GM18507 (cell line): ENCODE data around the gene KRTAP4-4.
"Not testable (repeated sequence)": the region's sequence is repeated elsewhere in the genome, so short reads cannot be mapped to it uniquely, and the experiment has no call there.

ENCODE experiments used
- DNase-seq: peaks from one replicate; pipeline ENCODE4 v3.0.0; 2011; ENCODE audit warnings: low read depth; ENCODE audit not compliant: insufficient read length; ENCODE audit errors: extremely low spot score
- FAIRE-seq: peaks from 2 replicates; lab custom pipeline; 2011; peaks lifted over from hg19 to GRCh38; lab: Jason Lieb, UNC

The KRTAP4-4 gene

DNA sequence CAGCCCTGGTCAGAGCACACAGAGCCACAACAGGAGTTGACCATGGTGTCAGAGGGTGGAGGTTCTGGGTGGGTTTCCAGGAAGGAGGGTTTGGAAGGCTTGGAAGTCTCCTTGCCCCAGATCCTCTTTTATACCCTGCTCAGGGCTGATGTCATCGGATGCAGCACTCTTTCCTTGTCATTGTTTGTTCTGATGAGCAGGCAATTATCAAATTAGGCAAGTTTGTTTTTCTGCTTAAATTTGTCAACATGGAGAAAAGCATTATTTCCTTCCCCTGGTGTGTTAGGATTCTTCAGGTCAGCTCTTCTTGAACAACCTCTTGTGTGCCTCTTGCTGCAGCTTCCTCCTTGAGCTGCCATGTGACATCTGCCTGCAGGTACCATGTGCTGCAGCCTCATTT lies at the start of gene KRTAP4-4:
Gene KRTAP4-4, minus strand, starts transcription at position 101 of the 400 bp plus-strand sequence. Its CDS starts 57 bp downstream, at position 44.
- no peak for FAIRE-seq

DNA sequence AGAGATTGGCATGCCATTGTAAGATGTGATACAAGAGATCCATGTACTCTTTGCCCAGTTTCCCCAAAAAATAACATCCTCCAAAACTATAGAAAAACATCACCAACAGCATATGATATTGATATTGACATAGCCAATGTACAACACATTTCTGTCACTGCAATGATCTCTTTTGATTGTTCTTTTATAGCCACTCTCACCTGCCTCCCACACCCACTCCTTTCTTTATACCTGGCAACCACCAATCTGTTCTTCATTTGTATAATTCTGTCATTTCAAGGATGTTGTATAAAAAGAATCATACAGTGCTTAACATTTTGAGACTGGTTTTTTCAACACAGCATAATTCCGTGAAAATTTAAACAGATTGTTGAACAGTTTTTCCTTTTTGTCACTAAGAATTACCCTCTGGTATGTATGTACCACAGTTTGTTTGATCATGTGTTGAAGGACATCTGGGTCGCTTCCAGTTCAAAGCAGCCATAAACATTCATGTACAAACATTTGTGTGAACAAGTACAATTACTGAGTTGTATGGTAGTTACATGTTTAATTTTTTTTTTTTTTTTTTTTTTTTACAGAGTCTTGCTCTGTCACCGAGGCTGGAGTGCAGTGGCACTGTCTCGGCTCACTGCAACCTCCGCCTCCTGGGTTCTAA lies 39.0 kb upstream of the KRTAP4-4 start:
- FAIRE-seq: no peak

More for the DNA sequence above, at the start of gene KRTAP4-4:
- DNase-seq: no peak

DNA sequence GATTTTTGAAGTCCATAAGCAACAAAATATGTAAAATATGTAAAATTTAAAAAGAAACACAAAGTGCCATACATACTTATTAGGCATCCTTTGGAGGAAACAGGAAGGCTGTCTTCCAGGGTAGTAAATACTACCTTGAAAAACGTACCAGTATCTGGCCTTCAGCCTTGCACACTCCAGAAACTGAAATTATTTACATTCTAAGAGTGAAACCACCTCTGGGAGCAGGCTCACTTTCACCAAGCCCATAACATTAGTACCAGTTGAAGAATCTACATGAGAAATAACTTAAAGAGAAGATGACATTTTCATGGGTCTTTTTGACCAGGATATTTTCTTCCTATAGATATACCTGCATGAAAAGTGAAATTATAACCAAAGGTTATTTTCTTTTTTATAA lies 35.5 kb upstream of the KRTAP4-4 start:
- peak; percentile 44 for FAIRE-seq

More for the DNA sequence above, 39.0 kb upstream of the KRTAP4-4 start:
- no peak for DNase-seq

DNA sequence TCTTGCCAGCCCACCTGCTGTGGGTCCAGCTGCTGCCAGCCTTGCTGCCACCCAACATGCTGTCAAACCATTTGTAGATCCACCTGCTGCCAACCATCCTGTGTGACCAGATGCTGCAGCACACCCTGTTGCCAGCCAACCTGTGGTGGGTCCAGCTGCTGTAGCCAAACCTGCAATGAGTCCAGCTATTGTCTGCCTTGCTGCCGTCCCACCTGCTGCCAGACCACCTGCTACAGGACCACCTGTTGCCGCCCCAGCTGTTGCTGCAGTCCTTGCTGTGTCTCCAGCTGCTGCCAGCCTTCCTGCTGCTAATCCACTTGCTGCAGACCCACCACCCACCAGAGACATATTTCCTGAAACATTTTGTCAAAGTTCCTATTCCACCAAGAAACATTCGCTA lies 29.8 kb upstream of the KRTAP4-4 start:
- FAIRE-seq (no peak), DNase-seq (no peak)

More for the DNA sequence above, 35.5 kb upstream of the KRTAP4-4 start:
- DNase-seq: no peak

DNA sequence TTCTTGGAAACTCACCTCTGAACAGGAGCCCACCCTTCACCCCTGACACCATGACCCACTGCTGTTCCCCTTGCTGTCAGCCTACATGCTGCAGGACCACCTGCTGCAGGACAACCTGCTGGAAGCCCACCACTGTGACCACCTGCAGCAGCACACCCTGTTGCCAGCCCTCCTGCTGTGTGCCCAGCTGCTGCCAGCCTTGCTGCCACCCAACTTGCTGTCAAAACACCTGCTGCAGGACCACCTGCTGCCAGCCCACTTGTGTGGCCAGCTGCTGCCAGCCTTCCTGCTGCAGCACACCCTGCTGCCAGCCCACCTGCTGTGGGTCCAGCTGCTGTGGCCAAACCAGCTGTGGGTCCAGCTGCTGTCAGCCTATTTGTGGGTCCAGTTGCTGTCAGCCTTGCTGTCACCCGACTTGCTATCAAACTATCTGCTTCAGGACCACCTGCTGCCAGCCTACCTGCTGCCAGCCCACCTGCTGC lies 29.3 kb upstream of the KRTAP4-4 start, which contains the start of gene KRTAP9-1:
Gene KRTAP9-1, plus strand, starts transcription at position 51 of the 482 bp plus-strand sequence. Its CDS starts 0 bp downstream, at position 51.
- DNase-seq, FAIRE-seq: not testable (repeated sequence)

DNA sequence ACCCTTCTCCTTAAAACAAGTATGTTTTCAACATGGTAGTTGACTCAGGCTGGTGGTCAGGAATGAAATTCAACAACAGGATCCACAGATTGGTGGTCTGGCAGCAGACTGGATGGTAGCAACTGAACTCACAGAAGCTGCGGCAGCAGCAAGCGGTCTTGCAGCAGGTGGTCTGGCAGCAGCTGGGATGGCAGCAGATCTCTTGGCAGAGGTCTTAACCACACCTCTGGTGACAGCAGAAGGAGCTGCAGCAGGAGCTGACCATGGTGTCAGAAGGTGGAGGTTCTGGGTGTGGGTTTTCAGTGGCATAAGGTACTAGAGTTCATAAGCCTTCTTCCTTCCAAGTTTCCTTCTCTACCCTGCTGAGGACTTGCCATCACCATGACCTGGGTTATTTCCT lies 26.3 kb upstream of the KRTAP4-4 start:
- DNase-seq (no peak), FAIRE-seq (no peak)

DNA sequence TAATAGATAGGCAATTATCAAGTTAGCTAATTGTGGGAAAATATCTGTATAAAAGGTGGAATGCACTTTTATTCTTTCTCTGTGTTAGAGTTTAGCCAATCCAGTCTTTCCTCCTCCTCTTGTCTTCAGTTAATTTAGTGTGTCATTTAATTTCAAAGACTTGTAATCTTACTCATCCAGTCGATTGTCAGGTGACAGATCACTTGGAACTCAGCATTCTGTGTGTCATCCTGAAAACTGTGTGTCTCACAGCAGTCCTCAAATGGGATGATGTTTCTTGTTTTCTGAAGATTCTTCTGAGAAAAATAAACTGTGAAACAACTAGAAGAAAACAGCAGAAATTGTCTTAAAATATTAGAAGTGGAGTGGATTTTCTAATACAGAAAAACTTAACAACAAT lies 24.5 kb upstream of the KRTAP4-4 start:
- DNase-seq: no peak
- FAIRE-seq: no peak

DNA sequence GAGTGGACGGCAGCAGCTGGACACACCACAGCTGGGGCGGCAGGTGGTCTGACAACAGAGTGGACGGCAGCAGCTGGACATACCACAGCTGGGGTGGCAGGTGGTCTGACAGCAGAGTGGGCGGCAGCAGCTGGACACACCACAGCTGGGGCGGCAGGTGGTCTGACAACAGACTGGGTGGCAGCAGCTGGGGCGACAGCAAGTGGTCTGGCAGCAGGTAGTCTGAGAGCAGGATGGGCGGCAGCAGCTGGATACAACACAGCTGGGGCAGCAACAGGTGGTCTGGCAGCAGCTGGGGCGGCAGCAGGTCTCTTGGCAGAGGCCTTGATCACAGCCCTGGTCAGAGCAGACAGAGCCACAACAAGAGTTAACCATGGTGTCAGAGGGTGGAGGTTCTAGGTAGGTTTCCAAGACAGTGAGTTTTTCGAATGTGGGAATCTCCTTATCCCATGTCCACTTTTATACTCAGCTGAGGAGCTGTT lies 24.0 kb upstream of the KRTAP4-4 start, which contains the start of gene KRTAP4-1:
Gene KRTAP4-1, minus strand, starts transcription at position 432 of the 482 bp plus-strand sequence. Its CDS starts 57 bp downstream, at position 375.
- DNase-seq (no peak), FAIRE-seq (no peak)

DNA sequence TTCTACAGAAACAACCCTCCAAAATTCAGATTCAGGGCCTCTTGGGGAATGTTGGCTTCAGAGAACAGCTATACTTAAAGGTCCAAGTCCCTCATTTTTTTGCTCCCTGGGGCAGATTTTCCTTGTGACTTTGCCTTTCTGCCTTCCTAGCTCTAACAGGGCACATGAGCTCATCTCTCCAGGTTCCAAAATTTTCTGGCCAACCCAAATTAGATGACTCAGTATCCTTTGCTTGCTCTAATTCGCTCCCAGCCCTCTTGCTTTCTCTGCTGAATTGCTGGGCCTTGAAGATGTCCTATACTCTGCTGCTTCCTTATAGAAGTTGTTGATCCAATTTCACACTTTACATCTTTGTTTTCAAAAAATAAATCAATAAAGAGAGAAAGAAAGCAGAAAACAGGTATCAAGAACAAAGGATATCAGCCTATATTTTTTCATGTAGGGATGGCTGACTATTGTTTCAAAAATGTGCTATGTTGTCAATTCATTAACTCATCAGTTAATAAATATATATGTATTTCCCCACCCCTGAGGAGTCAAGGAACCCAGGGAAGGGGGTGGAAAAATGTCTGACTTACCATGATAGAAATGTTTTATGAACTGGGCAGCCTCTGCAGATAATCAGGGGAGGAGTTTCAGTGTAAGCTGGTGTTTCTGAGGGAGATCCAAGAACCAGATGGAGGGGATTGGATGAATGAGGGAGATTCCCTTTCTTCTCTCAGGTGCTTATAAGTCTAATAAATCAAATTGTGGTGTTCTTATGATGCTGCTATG lies 18.5 kb upstream of the KRTAP4-4 start:
- DNase-seq (no peak), FAIRE-seq (no peak)

DNA sequence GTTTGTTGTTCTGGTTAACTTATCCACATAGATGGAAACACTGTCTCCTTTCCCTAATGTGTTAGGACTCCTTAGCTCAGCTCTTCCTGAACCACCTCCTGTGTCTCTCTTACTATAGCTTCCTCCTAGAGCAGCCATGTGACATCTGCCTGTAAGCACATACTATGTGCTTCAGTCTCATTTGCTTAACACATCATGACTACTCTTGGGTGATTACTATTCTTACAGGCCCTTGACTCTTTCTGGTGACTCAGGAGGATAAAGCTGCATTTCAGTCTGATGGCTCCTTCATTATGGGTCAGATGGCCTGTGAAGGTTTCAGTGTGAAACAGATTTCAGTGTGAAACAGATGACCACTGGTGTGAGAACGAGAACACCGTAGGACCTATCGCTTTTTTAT lies 17.8 kb upstream of the KRTAP4-4 start:
- DNase-seq (no peak), FAIRE-seq (no peak)

DNA sequence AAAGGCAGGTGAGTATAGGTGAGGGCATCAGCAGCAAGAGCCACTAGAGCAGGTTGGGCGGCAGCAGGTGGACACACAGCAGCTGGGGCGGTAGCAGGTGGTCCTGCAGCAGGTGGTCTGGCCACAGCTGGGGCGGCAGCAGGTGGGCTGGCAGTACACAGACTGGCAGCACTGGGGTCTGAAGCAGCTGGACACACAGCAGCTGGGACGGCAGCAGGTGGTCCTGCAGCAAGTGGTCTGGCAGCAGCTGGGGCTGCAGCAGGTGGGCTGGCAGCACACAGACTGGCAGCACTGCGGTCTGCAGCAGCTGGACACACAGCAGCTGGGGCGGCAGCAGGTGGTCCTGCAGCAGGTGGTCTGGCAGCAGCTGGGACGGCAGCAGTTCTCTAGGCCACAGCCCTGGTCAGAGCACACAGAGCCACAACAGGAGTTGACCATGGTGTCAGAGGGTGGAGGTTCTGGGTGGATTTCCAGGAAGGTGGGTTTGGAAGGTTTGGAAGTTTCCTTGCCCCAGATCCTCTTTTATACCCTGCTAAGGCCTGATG lies 17.3 kb upstream of the KRTAP4-4 start, which contains the start of gene KRTAP4-2:
Gene KRTAP4-2, minus strand, starts transcription at position 495 of the 545 bp plus-strand sequence. Its CDS starts 57 bp downstream, at position 438.
- FAIRE-seq: no peak
- DNase-seq: no peak

DNA sequence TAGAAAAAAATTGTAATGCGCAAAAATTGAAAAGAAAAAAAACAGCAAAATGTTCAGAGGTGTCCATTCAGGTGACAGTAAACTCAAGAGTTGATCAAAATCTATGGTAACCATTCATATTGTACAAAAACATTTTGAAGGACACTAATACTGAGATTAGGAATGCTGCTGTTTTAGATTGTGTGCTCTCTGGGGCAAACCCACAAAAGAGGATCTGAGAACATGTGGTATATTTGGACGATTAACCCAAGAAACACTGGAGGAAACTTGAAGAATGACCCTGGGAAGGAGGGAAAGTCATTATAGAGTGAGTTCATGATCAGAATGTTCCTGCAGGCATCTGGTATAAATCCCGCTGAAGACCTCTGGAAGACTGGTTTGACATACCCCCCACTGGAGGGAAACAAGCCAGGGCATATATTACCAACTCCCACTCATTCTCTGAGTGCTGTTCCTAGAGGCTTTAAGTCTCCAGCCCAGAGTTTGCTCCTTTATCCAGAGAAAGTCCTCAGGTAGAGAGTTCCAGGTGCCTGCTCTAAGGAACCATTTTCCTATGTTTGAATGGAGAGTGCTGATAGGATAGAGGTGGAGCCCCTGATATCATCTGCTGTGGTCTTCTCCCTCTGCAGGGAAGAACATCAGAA lies 16.3 kb upstream of the KRTAP4-4 start:
- DNase-seq (no peak), FAIRE-seq (peak; percentile 75)

DNA sequence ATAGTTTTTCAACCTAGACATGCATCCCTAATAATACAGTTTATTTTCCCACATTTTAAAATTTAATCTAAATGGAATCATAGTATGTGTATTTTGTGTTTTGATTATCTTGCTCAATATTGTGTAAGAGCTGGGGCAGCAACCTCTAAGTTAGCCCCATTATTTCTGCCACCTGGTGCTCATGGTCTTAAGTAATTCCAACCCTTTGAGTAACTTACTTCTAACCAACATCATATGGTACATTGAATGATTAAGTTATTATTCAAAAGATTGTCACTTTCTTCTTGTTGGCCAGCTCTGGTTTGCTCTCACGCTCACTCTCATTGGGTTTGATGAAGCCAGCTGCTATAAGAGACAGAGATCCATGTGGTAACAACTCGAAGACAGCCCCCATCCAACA lies 11.3 kb upstream of the KRTAP4-4 start:
- FAIRE-seq (no peak), DNase-seq (no peak)

DNA sequence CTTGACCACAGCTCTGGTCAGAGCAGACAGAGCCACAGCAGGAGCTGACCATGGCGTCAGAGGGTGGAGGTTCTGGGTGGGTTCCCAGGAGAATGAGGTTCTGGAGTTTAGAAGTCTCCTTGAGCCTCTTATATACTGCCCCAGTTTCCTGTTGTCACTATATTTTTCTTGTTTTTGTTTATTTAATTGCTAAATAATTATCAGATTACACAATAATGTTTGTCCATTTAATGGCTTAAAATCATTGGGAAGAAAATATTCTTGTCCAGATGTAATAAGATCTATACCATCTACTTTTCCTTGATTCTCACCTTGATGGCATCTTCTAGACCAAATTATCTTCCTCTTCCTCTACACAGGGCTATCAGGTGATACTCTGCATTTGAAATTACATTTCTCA lies 7.6 kb upstream of the KRTAP4-4 start, which contains the start of gene KRTAP4-3:
Gene KRTAP4-3, minus strand, starts transcription at position 101 of the 400 bp plus-strand sequence. Its CDS starts 49 bp downstream, at position 52.
- FAIRE-seq (no peak), DNase-seq (no peak)

DNA sequence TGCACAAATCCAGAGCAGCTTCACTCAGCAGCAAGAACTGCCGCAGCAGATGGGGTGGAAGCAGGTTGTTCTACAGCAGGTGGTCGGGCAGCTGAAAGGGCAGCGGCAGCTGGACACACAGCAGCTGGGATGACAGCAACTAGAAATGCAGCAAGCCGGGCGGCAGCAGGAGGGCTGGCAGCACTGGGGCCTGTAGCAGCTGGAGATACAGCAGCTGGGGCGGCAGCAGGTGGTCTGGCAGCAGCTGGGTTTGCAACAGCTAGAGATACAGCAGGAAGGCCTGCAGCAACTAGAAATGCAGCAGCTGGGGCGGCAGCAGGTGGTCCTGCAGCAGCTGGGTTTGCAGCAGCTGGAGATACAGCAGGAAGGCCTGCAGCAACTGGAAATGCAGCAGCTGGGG lies 7.0 kb upstream of the KRTAP4-4 start:
- DNase-seq: no peak
- no peak for FAIRE-seq

DNA sequence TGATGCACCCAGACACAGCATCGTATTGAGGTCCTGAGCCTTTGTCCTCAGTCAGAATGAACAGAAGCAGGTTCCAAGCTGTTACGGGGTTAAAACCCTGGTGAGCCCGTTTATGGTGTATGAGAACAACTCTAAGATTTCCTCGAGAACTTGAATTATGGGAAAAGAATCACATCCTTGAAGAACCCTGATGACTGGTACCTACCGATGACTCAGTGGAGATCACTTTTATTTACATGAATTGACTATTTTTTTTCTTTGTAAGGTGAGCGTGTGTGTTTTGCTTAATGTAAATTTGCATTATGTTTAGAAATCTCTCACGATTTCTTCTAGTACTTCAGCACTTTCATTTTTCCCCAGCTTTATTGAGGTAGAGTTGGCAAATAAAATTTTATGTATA lies 3.3 kb upstream of the KRTAP4-4 start:
- DNase-seq (no peak), FAIRE-seq (no peak)

DNA sequence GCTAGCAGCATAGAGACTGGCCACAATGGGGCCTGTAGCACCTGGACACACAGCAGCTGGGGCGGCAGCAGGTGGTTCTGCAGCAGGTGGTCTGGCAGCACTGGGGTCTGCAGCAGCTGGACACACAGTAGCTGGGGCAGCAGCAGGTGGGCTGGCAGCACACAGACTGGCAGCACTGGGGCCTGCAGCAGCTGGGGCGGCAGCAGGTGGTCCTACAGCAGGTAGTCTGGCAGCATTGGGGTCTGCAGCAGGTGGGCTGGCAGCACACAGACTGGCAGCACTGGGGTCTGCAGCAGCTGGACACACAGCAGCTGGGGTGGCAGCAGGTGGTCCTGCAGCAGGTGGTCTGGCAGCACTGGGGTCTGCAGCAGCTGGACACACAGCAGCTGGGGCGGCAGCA lies 358 bp downstream of the KRTAP4-4 start:
- DNase-seq, FAIRE-seq: not testable (repeated sequence)

DNA sequence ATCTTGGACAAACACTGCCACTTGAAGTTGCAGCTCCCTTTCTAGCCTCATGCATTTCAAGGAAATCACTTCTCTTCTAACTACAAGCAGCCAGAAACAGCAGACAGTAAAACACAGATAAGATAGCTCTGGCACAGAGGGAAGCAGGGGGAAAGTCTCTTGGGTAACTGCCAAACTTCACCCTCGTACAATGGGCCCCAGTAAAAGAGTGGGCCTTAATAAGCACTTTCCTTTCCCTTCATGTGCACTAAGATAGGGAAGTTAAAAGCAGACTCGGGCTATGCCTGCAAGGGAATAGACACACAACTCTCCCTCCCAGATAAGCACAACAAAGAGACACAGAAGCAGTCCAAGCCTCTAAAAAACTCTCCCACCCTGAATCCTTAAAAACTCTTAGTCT lies 6.7 kb downstream of the KRTAP4-4 start:
- no peak for DNase-seq
- no peak for FAIRE-seq

DNA sequence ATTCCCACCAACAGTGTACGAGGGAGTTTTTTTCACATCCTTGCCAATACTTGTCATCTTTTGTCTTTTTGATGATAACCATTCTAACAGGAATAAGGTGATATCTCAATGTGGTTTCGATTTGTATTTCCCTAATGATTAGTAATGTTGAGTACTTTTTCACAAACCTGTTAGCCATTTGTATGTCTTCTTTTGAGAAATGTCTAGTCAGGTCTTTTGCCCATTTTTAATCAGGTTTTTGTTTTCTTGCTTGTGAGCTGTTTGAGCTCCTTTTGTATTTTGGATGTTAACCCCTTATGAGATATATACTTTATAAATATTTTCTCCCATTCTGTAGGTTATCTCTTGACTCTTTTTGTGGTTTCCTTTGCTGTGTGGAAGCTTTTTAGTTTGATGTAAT lies 9.0 kb downstream of the KRTAP4-4 start:
- FAIRE-seq: no peak
- DNase-seq: no peak
